ENCODE results near the gene ZNF888. TPM values are rescaled to one million over a fixed set of nuclear protein-coding genes. Genes with fewer than 3 reads are reported as not detected.

The ZNF888 gene
- total and polyA plus RNA-seq, 9 of the 15 experiments (the other 6 are each of a cell fraction or from before 2014, with no cell fraction given), result 1.6 to 13.3 (median 9.9) TPM

DNA sequence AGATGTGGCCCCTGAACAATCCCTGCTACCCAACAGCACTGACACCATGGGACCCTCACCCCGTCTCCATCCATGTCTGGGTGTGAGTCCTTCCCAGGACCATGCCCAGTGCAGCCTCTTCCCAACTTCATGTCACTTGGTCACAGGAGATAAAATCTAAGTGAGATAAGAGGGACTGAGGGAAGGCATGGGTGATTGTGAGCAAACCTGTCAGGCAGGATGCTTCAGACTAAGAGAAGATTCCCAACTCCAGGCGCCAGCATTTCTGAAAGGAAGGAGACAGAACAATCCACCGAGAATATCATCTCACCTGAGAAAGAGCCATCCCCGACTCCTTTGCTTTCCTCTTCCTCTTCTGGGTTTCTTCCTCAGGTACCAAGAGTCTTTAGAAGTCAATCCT lies 33.3 kb downstream of the ZNF888 start:
- Histone ChIP-seq H3K9me3 (replicated peaks; ENCODE audit: control insufficient read depth, insufficient read depth, low read depth, low read length) (peaks cover under 1% of the 10 kb centered on the region; the same call in 1 of the 2 replicates), H3K9me1 (ENCODE audit: control insufficient read depth, insufficient read depth, low read length) (peaks cover 3% of the 10 kb centered on the region), H3K27ac (ENCODE audit: extremely low read depth, low read depth, low read length) (no peak overlapping the region), H3K9ac (ENCODE audit: insufficient read depth in 1 of 2, low read depth in 2 of 2, low read length in 2 of 2) (no peak overlapping the region), H4K20me1 (replicated peaks; ENCODE audit: control insufficient read depth, insufficient read depth, low read length) (no peaks in the 10 kb centered on the region; the same call in 1 of the 2 replicates), H3K4me2 (ENCODE audit: insufficient read depth, low read length) (no peak overlapping the region), H2AFZ (ENCODE audit: low read depth, low read length) (no peak overlapping the region), H3K36me3 (ENCODE audit: control insufficient read depth, insufficient read depth, low read length) (peaks cover 74% of the 10 kb centered on the region), H3K79me2 (ENCODE audit: control insufficient read depth, insufficient read depth, low read length) (peaks cover 35% of the 10 kb centered on the region), H3K4me1 (replicated peaks in 1 of 2; ENCODE audit: control insufficient read depth in 2 of 2, insufficient read depth in 2 of 2, low read length in 2 of 2) (peaks cover 4 to 6% of the 10 kb centered on the region in 2 experiments; a peak in 2 of 5 replicates), H3K4me3 (no peak overlapping the region), H3K27me3 (ENCODE audit: control insufficient read depth in 2 of 2, insufficient read depth in 2 of 2, low read length in 2 of 2) (no peaks in the 10 kb centered on the region)
- ChIA-PET POLR2A (no interaction called here), CTCF (ENCODE audit: low intra/inter-chr PET ratio) (no interaction called here)
- ATAC-seq (no peak), FAIRE-seq (no peak), DNase-seq (ENCODE audit: extremely low read depth in 1 of 4, low spot score in 3 of 4) (no peak)
- no TSS peak for BruUV-seq (replicated peaks)
- in situ Hi-C loops (cut with MboI), result no loop called here
- 96% methylated on average over 4 of the region's 4 CpGs for WGBS (ENCODE audit: insufficient coverage, low coverage, missing lambda C conversion rate)
- TF ChIP-seq, protein P1, sequence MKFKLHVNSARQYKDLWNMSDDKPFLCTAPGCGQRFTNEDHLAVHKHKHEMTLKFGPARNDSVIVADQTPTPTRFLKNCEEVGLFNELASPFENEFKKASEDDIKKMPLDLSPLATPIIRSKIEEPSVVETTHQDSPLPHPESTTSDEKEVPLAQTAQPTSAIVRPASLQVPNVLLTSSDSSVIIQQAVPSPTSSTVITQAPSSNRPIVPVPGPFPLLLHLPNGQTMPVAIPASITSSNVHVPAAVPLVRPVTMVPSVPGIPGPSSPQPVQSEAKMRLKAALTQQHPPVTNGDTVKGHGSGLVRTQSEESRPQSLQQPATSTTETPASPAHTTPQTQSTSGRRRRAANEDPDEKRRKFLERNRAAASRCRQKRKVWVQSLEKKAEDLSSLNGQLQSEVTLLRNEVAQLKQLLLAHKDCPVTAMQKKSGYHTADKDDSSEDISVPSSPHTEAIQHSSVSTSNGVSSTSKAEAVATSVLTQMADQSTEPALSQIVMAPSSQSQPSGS (CRISPR knock-in tag; IDR thresholded peaks at IDR 0.05), result no peak
- no peak for TF ChIP-seq STAT5A (IDR thresholded peaks at IDR 0.05; ENCODE audit: borderline replicate concordance, low read length)
- TF ChIP-seq RBFOX2 (IDR thresholded peaks at IDR 0.05; ENCODE audit: low read depth, low read length), result no peak
- no peak for TF ChIP-seq SOX6 (IDR thresholded peaks at IDR 0.05)
- TF ChIP-seq HNRNPUL1 (IDR thresholded peaks at IDR 0.05; ENCODE audit: low read length), result no peak
- intact Hi-C loops (cut with micrococcal nuclease), result no loop called here
